ENCODE measurements around the gene PTPRN2.
"Not testable (repeated sequence)": the region's sequence is repeated elsewhere in the genome, so short reads cannot be mapped to it uniquely, and the experiment has no call there.

PTPRN2 gene

DNA sequence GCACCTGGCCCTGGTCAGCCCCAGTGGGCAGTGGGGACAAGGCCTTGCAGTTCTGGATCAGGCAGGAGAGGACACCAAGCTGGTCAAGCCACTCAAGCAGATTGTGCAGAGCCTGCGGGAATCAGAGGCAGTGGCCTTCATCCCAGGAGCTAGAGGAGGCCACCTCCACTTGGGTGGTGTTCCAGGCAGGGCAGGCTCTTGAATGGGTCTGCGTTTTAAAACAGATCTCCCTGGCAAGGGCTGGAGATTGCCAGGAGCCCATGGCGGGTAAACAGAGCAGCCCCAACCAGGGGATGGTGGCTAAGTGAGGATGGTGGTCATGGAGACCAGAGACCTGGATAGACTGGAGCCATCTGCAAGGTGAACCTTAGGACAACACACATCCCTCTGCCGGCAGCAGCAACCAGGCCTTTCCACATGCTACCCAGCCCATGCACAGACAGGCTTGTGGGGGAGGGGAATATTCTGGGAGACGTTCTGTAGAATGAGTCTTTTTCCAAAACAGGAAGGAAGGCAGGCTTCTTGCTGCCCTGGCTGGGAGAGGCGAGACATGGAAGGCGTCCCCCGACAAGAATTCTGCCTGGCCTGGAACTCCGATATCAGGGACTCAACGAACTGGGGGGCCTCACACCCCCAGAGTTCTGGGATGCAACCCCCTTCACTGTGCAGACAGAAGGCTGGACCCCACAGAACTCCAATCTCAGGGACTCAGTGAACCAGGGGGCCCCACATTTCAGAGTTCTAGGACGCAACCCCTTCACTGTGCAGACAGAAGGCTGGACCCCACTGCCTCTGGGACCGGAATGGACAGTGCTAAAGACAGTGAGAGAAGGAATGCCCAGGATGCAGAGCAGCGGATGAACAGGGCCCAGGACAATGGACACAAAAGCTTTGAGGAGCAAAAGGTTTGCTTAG, 264.8 kb downstream of the PTPRN2 start:
- no peak for DNase-seq (ENCODE audit: low read depth in 3 of 3)

GRCh38 chr7:158321936-158322615, 265.5 kb downstream of the PTPRN2 start:
- no peak for DNase-seq (ENCODE audit: low read depth in 3 of 3)

DNA sequence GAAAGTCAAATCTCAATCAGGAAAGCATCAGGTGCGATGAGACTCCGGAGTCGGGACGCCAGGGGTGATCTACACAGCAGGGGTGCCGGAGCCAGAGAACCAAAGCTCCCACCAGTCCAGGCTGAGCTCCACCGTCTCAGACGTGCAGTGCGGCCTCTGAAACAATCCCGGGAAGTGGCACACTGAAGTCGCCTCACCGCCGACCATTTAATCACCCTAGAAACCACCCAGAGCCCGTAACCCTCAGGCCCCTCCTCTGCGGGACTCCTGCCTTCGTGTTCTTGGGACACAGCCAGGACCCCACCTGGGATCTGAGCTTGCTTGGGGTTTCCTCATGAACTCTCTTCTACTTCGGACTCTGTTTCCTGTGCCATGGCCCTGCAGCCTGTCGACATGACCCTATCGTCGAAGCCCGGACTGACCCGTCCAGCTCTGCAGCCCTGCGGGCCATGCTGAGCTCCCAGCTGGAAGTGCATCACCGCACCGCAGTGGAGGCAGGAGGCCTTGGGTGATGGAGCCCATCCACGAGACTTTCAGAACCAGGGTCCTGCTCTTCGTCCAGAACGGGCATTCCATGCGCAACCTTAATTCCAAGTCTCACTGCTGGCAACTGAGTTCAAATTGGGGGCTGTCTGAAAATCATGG, 266.4 kb downstream of the PTPRN2 start:
- no peak for DNase-seq (ENCODE audit: low read depth in 3 of 3)

DNA sequence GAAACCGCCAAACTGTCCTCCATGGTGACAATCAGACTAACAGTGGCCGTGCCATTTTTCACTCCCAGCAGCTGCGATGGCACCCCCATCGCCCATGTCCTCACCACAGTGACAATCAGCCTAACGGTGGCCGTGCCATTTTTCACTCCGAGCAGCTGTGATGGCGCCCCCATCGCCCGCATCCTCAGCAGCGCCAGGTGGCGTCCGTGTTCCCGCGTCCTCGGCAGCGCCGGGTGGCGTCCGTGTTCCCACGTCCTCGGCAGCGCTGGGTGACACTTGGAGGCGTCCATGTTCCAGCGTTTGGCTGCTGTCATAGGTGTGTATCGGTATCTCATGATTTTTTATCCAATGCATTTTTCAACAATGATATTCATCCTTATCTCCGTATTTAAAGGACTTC, 267.3 kb downstream of the PTPRN2 start:
- no peak for DNase-seq (ENCODE audit: low read depth in 3 of 3)

- DNase-seq (ENCODE audit: low read depth in 3 of 3), result no peak
Observed at GRCh38 chr7:158318511-158318913, 269.1 kb downstream of the PTPRN2 start.

GRCh38 chr7:158317238-158318205, 270.1 kb downstream of the PTPRN2 start:
- DNase-seq (ENCODE audit: low read depth in 3 of 3), result no peak

DNA sequence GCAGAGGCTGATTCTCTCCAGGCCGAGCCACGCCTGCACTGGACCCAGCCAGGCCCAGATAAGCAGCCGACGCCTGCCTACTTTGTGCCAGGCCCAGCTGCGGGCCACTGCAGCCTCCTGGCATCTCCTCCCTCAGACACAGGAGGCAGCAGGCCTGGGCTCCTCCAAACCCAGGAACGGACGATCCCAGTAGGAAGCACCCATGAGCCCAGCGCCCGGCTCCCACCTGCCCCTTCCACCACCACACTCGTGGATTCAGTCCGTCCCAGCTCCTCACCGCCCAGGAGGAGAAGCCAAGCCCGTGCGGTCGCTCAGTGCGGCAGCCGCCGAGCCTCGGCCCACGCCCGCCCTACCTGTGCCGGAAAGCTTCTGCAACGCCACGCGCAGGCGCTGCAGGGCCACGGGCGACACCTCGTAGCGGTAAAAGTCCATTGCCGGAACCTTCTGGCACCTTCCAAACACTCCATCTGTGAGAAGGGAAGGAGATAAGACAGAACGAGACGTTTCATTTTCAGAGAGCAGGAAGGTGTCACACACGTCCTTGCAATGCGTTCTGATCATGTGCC, 271.1 kb downstream of the PTPRN2 start:
- DNase-seq (ENCODE audit: low read depth in 3 of 3), result no peak

DNA sequence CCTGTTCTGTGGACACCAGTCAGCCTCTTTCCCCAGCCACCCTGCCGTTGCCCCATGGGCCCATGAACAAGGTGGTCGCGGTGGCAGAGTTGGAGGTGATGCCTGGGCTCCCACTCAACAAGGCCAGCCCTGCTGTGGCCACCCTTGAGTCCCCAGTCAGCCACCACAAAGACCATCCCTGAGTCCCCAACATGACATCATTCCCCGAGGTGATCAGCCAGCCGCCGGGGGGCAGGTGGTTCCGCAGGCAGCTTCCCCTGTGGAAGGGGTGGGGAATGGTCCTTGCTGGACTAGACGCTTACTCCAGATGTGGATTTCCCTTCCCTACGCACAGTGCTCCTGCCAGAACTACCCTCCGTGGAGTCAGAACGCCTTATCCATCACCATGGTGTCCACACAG, 271.7 kb downstream of the PTPRN2 start:
- no peak for DNase-seq (ENCODE audit: low read depth in 3 of 3)

DNA sequence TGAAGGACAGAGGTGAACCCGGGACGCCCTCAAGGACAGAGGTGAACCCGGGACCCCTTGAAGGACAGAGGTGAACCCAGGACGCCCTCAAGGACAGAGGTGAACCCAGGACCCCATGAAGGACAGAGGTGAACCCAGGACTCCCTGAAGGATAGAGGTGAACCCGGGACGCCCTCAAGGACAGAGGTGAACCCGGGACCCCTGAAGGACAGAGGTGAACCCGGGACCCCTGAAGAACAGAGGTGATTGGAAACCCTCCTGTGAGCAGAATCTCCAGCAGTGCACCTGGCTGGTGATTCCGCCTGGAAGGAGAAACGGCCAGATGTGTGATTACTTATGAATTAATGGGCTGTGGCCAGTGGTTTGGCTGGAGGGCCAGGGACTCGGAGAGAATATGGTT, 272.3 kb downstream of the PTPRN2 start:
- DNase-seq (ENCODE audit: low read depth in 3 of 3), result no peak

GRCh38 chr7:158314394-158314793, 273.2 kb downstream of the PTPRN2 start:
- no peak for DNase-seq (ENCODE audit: low read depth in 3 of 3)

DNA sequence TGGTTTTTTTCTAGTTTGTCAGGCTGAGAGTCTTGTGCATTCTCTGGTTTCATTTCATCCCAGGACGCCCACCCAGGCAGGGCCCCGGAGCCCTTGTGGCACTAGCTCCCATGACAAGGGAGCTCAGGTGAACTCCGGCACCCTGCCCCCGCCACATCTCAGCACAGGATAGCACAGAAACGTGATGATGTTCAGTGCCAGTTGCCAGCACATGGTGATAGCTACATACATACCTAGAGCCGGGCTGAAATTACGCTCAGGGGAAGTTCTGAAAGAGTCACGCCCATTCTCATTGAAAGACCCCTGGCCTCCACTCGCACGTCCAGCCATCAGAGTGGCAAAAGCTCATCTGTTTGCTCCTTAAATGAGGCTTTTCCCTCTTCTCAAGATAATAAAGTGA, 273.7 kb downstream of the PTPRN2 start:
- DNase-seq (ENCODE audit: low read depth in 3 of 3), result no peak

DNA sequence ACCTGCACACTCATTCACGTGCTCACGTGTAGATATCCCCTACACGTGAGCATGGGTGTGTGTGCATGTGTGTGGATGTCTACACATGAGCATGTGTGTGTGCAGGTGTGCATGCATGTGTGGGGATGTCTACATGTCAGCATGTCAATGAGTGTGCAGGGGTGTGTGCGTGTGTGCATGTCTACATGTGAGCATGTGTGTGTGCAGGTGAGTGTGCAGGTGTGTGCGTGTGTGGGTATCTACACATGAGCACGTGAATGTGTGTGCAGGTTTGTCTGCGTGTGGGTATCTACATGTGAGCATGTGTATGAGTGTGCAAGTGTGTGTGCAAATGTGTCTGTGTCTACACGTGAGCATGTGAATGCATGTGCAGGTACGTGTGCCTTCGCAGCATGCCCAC, 274.8 kb downstream of the PTPRN2 start:
- DNase-seq (ENCODE audit: low read depth in 3 of 3), result no peak

DNA sequence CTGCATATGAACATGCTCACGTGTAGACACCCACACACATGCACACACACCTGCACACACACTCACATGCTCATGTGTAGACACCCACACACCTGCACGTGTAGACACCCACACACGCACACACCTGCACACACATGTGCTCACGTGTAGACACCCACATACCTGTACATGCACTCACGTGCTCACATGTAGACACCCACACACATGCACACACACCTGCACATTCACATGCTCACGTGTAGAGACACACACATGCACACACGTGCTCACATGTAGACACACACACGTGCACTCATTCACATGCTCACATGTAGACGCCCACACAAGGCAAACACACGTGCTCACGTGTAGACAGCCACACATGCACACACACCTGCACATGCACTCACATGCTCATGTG, 275.8 kb downstream of the PTPRN2 start:
- DNase-seq (ENCODE audit: low read depth in 3 of 3), result no peak

DNA sequence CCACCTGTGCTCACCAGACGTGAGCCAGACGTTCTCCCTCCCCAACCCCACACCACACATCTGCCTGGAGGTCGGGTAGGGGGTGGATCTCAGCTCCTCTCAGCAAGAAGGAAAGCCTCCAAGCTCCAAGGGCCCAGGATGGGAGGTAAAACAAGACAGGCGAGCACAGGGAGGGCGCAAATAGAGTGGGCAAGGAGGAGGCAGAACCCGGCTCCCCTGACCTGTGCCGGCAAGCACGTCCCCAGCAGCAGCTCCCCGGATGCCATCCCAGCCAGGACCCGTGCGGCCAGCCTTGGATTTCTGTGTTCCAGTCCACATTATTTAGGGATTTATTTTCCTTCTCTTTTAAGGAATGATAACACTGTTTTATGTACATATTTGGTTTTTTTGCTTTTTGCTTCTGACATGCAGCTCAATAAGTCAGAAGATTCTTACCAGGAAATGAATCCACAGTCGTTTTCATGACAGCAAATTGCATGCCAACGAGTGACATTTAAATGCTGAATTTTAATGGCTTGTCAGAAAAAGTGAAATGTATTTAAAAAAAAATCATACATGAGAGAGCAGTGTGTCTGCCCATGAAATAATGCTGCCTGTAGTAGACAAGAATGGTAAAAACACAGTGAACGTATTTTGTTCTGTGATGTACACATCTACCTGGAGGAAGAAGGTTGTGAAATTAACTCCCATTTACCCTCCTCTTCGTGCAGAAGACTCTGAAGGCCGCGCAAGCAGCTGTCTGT, 276.5 kb downstream of the PTPRN2 start:
- DNase-seq (ENCODE audit: low read depth in 3 of 3), result no peak

GRCh38 chr7:158309868-158310763, 277.5 kb downstream of the PTPRN2 start:
- no peak for DNase-seq (ENCODE audit: low read depth in 3 of 3)

GRCh38 chr7:158308001-158308400, 279.6 kb downstream of the PTPRN2 start:
- no peak for DNase-seq (ENCODE audit: low read depth in 3 of 3)

GRCh38 chr7:158304072-158304471, 283.6 kb downstream of the PTPRN2 start:
- not testable (repeated sequence) for DNase-seq (ENCODE audit: low read depth in 3 of 3)

GRCh38 chr7:158303121-158303520, 284.5 kb downstream of the PTPRN2 start:
- DNase-seq (ENCODE audit: low read depth in 3 of 3), result no peak
